Measurements from ENCODE around the gene SNN. TPM values are rescaled to one million over a fixed set of nuclear protein-coding genes. Genes with fewer than 3 reads are reported as not detected.

SNN gene
- total and polyA plus RNA-seq, 2 experiments from 2014 or later: 5.4 to 5.9 TPM

- 83 to 84% methylated on average over 6 of the region's 6 CpGs for WGBS, 2 experiments (ENCODE audit: low coverage in 1 of 2, low lambda C conversion rate in 2 of 2, missing lambda C conversion rate in 2 of 2)
- Histone ChIP-seq H2AFZ (no peak overlapping the region), H3K4me1 (ENCODE audit: insufficient read depth) (no peaks in the 10 kb centered on the region), H3K36me3 (ENCODE audit: low read depth) (peaks cover 41% of the 10 kb centered on the region), H3K9ac (no peak overlapping the region), H4K20me1 (ENCODE audit: insufficient read depth) (no peaks in the 10 kb centered on the region; the same call in 1 of the 2 replicates), H3K79me2 (ENCODE audit: insufficient read depth) (peaks cover 56% of the 10 kb centered on the region), H3K27me3 (replicated peaks; ENCODE audit: insufficient read depth) (no peaks in the 10 kb centered on the region), H3K4me3 (no peak overlapping the region), H3K4me2 (ENCODE audit: unreplicated experiment) (no peak overlapping the region), H3F3A (ENCODE audit: insufficient read depth) (peaks cover 8% of the 10 kb centered on the region; the same call in 1 of the 2 replicates), H3K27ac (no peak overlapping the region), H3K9me3 (ENCODE audit: low read depth) (no peaks in the 10 kb centered on the region), H3K9me2 (ENCODE audit: insufficient read depth) (no peaks in the 10 kb centered on the region)
- in situ Hi-C loops (cut with MboI): loop anchor here (25.0 kb wide), 1 partner anchor 730 kb away; no protein-coding TSS in a partner anchor
- no peak for DNase-seq
- TF ChIP-seq EZH2phosphoT487 (IDR thresholded peaks at IDR 0.05; ENCODE audit: insufficient read depth, low read depth) (no peak), EZH2 (IDR thresholded peaks at IDR 0.05; ENCODE audit: insufficient read depth, poor library complexity, severe bottlenecking) (no peak)
Measured at GRCh38 chr16:11692651-11693050, 24.4 kb downstream of the SNN start.

- Histone ChIP-seq H4K20me1 (ENCODE audit: insufficient read depth) (peaks cover 4% of the 10 kb centered on the region; the same call in 1 of the 2 replicates), H3K4me2 (ENCODE audit: unreplicated experiment) (no peak overlapping the region), H2AFZ (no peak overlapping the region), H3K36me3 (ENCODE audit: low read depth) (peaks cover 48% of the 10 kb centered on the region), H3K9me3 (ENCODE audit: low read depth) (no peaks in the 10 kb centered on the region), H3K4me3 (no peak overlapping the region), H3K9me2 (ENCODE audit: insufficient read depth) (no peaks in the 10 kb centered on the region), H3F3A (ENCODE audit: insufficient read depth) (no peaks in the 10 kb centered on the region), H3K4me1 (ENCODE audit: insufficient read depth) (no peaks in the 10 kb centered on the region), H3K27me3 (replicated peaks; ENCODE audit: insufficient read depth) (no peaks in the 10 kb centered on the region), H3K9ac (no peak overlapping the region), H3K27ac (no peak overlapping the region), H3K79me2 (ENCODE audit: insufficient read depth) (peaks cover 65% of the 10 kb centered on the region)
- in situ Hi-C loops (cut with MboI): loop anchor here (25.0 kb wide), 1 partner anchor 734 kb away; no protein-coding TSS in a partner anchor
- WGBS, 2 experiments (ENCODE audit: low coverage in 1 of 2, low lambda C conversion rate in 2 of 2, missing lambda C conversion rate in 2 of 2): 94 to 97% methylated on average over 12 of the region's 12 CpGs
- no peak for DNase-seq
- TF ChIP-seq EZH2 (IDR thresholded peaks at IDR 0.05; ENCODE audit: insufficient read depth, poor library complexity, severe bottlenecking) (no peak), EZH2phosphoT487 (IDR thresholded peaks at IDR 0.05; ENCODE audit: insufficient read depth, low read depth) (no peak)
Measured at GRCh38 chr16:11696266-11697012, 28.2 kb downstream of the SNN start.

GRCh38 chr16:11697319-11697718 lies 29.1 kb downstream of the SNN start:
- H3K9me2 ChIP-seq (ENCODE audit: insufficient read depth): no peaks in the 10 kb centered on the region
- no peaks in the 10 kb centered on the region for H3K9me3 ChIP-seq (ENCODE audit: low read depth)
- WGBS, 2 experiments (ENCODE audit: low coverage in 1 of 2, low lambda C conversion rate in 2 of 2, missing lambda C conversion rate in 2 of 2): 94% methylated on average over 12 of the region's 12 CpGs
- no peak for TF ChIP-seq EZH2phosphoT487 (IDR thresholded peaks at IDR 0.05; ENCODE audit: insufficient read depth, low read depth)
- no peak for TF ChIP-seq EZH2 (IDR thresholded peaks at IDR 0.05; ENCODE audit: insufficient read depth, poor library complexity, severe bottlenecking)
- peaks cover 74% of the 10 kb centered on the region for H3K79me2 ChIP-seq (ENCODE audit: insufficient read depth)
- in situ Hi-C loops (cut with MboI): loop anchor here (25.0 kb wide), 1 partner anchor 735 kb away; no protein-coding TSS in a partner anchor
- no peak overlapping the region for H3K4me2 ChIP-seq (ENCODE audit: unreplicated experiment)
- no peak overlapping the region for H3K9ac ChIP-seq
- DNase-seq: no peak
- H3K4me3 ChIP-seq: no peak overlapping the region
- H3K4me1 ChIP-seq (ENCODE audit: insufficient read depth): no peaks in the 10 kb centered on the region
- H3F3A ChIP-seq (ENCODE audit: insufficient read depth): no peaks in the 10 kb centered on the region
- no peak overlapping the region for H3K27ac ChIP-seq
- no peak overlapping the region for H2AFZ ChIP-seq
- H3K36me3 ChIP-seq (ENCODE audit: low read depth): peaks cover 51% of the 10 kb centered on the region
- H3K27me3 ChIP-seq (replicated peaks; ENCODE audit: insufficient read depth): no peaks in the 10 kb centered on the region
- H4K20me1 ChIP-seq (ENCODE audit: insufficient read depth): peaks cover 4% of the 10 kb centered on the region; the same call in 1 of the 2 replicates

- peaks cover 4% of the 10 kb centered on the region; the same call in 1 of the 2 replicates for H4K20me1 ChIP-seq (ENCODE audit: insufficient read depth)
- H3K36me3 ChIP-seq (ENCODE audit: low read depth): peaks cover 51% of the 10 kb centered on the region
- peaks cover 81% of the 10 kb centered on the region for H3K79me2 ChIP-seq (ENCODE audit: insufficient read depth)
- H3K9ac ChIP-seq: no peak overlapping the region
- H3K4me1 ChIP-seq (ENCODE audit: insufficient read depth): no peaks in the 10 kb centered on the region
- H3K27ac ChIP-seq: no peak overlapping the region
- H3K9me3 ChIP-seq (ENCODE audit: low read depth): no peaks in the 10 kb centered on the region
- no peak overlapping the region for H3K4me2 ChIP-seq (ENCODE audit: unreplicated experiment)
- WGBS, 2 experiments (ENCODE audit: low coverage in 1 of 2, low lambda C conversion rate in 2 of 2, missing lambda C conversion rate in 2 of 2): 70 to 72% methylated on average over 7 of the region's 7 CpGs
- TF ChIP-seq EZH2 (IDR thresholded peaks at IDR 0.05; ENCODE audit: insufficient read depth, poor library complexity, severe bottlenecking) (no peak), EZH2phosphoT487 (IDR thresholded peaks at IDR 0.05; ENCODE audit: insufficient read depth, low read depth) (no peak)
- no peaks in the 10 kb centered on the region for H3K27me3 ChIP-seq (replicated peaks; ENCODE audit: insufficient read depth)
- in situ Hi-C loops (cut with MboI): loop anchor here (25.0 kb wide), 1 partner anchor 736 kb away; no protein-coding TSS in a partner anchor
- DNase-seq: peak; percentile 27
- no peak overlapping the region for H3K4me3 ChIP-seq
- no peaks in the 10 kb centered on the region for H3F3A ChIP-seq (ENCODE audit: insufficient read depth)
- no peak overlapping the region for H2AFZ ChIP-seq
- H3K9me2 ChIP-seq (ENCODE audit: insufficient read depth): no peaks in the 10 kb centered on the region
Measured at GRCh38 chr16:11698271-11698689, 30.0 kb downstream of the SNN start.

Data from GM23248 (cell line).